ENCODE measurements around the gene PSME4.

PSME4 gene

DNA sequence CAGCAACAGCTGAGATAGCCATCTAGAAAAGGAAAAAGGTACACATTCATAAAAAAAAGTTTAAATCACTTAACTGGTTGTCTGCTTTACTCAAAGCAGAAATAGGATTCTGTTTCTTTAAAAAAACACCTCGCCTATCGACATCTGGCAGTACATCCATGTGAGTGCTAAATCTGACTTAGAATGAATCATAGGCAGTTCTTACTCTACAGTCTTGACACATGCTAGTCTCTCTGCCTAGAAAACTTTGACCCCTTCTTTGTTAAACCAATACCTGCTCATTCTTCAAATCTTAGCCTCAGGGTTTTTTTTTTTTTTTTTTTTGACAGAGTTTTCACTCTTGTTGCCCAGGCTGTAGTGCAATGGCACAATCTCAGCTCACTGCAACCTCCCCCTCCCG lies 73.9 kb downstream of the PSME4 start:
- TF ChIP-seq, protein P1, sequence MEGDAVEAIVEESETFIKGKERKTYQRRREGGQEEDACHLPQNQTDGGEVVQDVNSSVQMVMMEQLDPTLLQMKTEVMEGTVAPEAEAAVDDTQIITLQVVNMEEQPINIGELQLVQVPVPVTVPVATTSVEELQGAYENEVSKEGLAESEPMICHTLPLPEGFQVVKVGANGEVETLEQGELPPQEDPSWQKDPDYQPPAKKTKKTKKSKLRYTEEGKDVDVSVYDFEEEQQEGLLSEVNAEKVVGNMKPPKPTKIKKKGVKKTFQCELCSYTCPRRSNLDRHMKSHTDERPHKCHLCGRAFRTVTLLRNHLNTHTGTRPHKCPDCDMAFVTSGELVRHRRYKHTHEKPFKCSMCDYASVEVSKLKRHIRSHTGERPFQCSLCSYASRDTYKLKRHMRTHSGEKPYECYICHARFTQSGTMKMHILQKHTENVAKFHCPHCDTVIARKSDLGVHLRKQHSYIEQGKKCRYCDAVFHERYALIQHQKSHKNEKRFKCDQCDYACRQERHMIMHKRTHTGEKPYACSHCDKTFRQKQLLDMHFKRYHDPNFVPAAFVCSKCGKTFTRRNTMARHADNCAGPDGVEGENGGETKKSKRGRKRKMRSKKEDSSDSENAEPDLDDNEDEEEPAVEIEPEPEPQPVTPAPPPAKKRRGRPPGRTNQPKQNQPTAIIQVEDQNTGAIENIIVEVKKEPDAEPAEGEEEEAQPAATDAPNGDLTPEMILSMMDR (conservative IDR thresholded peaks at IDR 0.05; ENCODE audit: low read depth): no peak
- POLR2A ChIA-PET (ENCODE audit: low non-redundant PET): no interaction called here
- peak overlapping the region; percentile 77 for H3K27ac ChIP-seq
- CTCF ChIA-PET: interaction anchor here (0.8 kb wide), 1 partner anchor 113 kb away, joined by 3 read pairs; no protein-coding TSS in a partner anchor
- DNase-seq (ENCODE audit: low spot score): peak; percentile 78

DNA sequence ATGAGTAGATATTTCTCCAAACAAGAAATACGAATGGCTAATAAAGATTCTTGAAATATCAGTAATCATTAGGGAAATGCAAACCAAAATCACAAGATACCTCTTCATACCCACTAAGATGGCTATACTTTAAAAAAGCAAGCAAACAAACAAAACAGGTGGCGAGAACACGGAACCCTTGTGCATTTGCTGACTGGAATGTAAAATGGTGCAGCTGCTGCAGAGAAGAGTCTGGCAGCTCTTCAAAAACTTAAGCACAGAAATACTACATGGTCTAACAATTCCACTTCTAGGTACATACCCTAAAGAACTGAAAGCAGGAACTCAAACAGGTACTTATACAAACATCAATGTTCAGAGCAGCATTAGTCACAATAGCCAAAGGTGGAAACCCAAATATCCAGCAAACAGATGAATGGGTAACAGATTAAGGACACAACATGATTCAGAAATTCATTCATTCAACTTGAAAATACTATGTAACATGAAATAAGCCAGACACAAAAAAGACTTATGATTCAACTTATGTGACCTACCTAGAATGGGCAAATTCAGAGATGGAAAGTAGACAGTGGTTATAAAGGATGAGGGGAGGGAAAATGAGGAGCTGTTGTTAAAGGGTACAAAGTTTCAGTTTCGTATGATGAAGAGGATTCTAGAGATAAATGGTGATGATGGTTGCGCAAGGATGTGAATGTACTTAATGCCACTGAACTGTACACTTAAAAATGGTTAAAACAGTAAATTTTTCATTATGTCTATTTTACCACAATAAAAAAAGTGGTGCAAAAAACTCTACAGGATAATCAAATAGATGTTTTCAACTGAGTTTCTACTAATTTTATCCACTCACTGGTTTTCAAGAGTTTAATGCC lies 84.2 kb downstream of the PSME4 start:
- ChIA-PET CTCF (no interaction called here), POLR2A (ENCODE audit: low non-redundant PET) (no interaction called here)
- H3K27ac ChIP-seq: no peak overlapping the region
- TF ChIP-seq, protein P1 (conservative IDR thresholded peaks at IDR 0.05; ENCODE audit: low read depth): no peak
- DNase-seq (ENCODE audit: low spot score): no peak

DNA sequence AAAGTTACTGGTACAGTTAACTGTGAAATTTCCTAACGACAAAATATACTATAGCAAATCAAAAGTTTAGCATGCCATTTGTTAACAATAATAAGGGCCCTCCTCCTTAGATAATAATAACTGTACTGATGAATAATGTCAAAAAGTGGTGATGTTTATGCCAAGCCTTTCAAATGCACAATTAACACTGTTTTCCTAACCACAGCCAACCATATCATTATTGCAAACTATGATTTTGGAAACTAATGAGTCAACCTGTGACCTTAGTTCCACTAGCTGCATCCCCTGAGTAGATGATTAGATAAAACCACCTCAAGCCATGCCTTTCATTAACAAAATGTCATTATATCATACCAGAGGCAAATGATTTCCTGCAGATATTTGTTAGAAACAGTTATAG lies 85.9 kb downstream of the PSME4 start:
- H3K27ac ChIP-seq: no peak overlapping the region
- ChIA-PET CTCF (no interaction called here), POLR2A (ENCODE audit: low non-redundant PET) (no interaction called here)
- TF ChIP-seq, protein P1 (conservative IDR thresholded peaks at IDR 0.05; ENCODE audit: low read depth): no peak
- DNase-seq (ENCODE audit: low spot score): no peak

DNA sequence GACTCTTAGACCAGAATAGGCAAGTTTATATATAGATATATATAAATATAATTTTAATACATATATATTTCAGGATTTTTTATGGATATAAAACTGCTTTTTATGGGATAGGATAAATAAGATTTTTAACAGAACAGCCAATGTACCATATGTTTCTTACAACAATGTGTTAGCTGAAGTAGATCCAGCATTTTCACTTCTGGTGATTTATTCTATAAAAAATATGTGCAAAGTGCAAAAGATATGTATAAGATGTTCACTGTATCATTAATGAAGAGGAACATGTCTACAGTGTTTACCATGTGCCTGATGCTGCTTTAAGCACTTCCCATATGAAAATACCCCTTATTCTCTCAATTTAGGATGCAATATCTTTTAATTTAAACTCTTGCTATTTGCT lies 88.8 kb downstream of the PSME4 start:
- CTCF ChIA-PET: interaction anchor here (0.6 kb wide), 1 partner anchor 58 kb away, joined by 6 read pairs; no protein-coding TSS in a partner anchor
- POLR2A ChIA-PET (ENCODE audit: low non-redundant PET): no interaction called here
- TF ChIP-seq, protein P1 (conservative IDR thresholded peaks at IDR 0.05; ENCODE audit: low read depth): no peak
- H3K27ac ChIP-seq: no peak overlapping the region
- DNase-seq (ENCODE audit: low spot score): no peak

DNA sequence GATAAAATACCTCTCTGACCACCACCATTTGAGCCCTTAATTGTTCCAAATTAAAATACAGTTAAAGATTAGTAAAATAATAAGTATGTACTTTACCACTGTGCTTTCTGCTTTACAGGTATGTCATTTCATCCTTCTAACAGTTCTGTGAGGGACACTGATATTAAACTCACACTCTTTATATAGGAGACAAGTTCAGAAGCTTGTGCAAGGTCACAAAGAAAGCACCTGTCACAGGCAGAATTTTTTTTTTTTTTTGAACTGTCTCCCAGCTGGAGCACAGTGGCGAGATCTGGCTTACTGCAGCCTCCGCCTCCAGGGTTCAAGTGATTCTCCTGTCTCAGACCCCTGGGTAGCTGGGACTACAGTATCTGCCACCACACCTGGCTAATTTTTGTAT lies 89.4 kb downstream of the PSME4 start:
- POLR2A ChIA-PET (ENCODE audit: low non-redundant PET): no interaction called here
- CTCF ChIA-PET: no interaction called here
- TF ChIP-seq, protein P1 (conservative IDR thresholded peaks at IDR 0.05; ENCODE audit: low read depth): no peak
- DNase-seq (ENCODE audit: low spot score): no peak
- no peak overlapping the region for H3K27ac ChIP-seq

DNA sequence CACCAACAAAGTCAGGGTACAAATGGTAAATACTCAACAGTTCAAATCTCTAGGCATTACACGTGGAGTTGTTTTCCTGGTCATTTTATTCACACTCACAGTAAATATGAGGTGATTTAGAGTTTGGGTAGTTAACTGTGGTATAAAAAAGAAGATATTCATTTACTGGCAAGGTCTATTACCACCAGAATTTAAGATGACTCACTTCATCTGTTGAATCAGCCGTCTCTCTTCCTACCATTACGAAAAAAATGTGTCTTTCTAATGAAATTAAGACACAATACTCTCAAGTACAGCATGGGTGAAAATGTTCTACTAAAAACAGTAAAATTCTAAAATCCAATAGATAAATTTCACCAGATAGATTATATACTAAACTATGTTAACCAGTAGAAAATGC lies 90.0 kb downstream of the PSME4 start:
- no peak overlapping the region for H3K27ac ChIP-seq
- CTCF ChIA-PET: no interaction called here
- TF ChIP-seq, protein P1 (conservative IDR thresholded peaks at IDR 0.05; ENCODE audit: low read depth): no peak
- POLR2A ChIA-PET (ENCODE audit: low non-redundant PET): no interaction called here
- DNase-seq (ENCODE audit: low spot score): peak; percentile 34
